Measurements from ENCODE around the gene L3MBTL3.
"Not testable (repeated sequence)": the region's sequence is repeated elsewhere in the genome, so short reads cannot be mapped to it uniquely, and the experiment has no call there.

The L3MBTL3 gene

GRCh38 chr6:130093546-130093945 lies 75.2 kb downstream of the L3MBTL3 start:
- DNase-seq: no peak

GRCh38 chr6:130098317-130098716 lies 79.9 kb downstream of the L3MBTL3 start:
- no peak for DNase-seq

- no peak for DNase-seq
Observed at GRCh38 chr6:130099119-130099518, 80.7 kb downstream of the L3MBTL3 start.

- DNase-seq: no peak
Observed at GRCh38 chr6:130105996-130106704, 87.8 kb downstream of the L3MBTL3 start.

GRCh38 chr6:130107710-130108109 lies 89.3 kb downstream of the L3MBTL3 start:
- no peak for DNase-seq

GRCh38 chr6:130111031-130111430 lies 92.7 kb downstream of the L3MBTL3 start:
- no peak for DNase-seq

GRCh38 chr6:130113201-130113710 lies 94.9 kb downstream of the L3MBTL3 start:
- DNase-seq: no peak

GRCh38 chr6:130115036-130115435 lies 96.7 kb downstream of the L3MBTL3 start:
- no peak for DNase-seq

GRCh38 chr6:130116273-130116672 lies 97.9 kb downstream of the L3MBTL3 start:
- DNase-seq: no peak

- DNase-seq: not testable (repeated sequence)
Observed at GRCh38 chr6:130117187-130117701, 98.9 kb downstream of the L3MBTL3 start.

- no peak for DNase-seq
Observed at GRCh38 chr6:130118236-130118635, 99.9 kb downstream of the L3MBTL3 start.

GRCh38 chr6:130119211-130119610 lies 100.8 kb downstream of the L3MBTL3 start:
- DNase-seq: no peak

- DNase-seq: no peak
Observed at GRCh38 chr6:130120731-130121130, 102.3 kb downstream of the L3MBTL3 start.

GRCh38 chr6:130122243-130122642 lies 103.9 kb downstream of the L3MBTL3 start:
- no peak for DNase-seq

GRCh38 chr6:130127195-130127594 lies 108.8 kb downstream of the L3MBTL3 start:
- DNase-seq: no peak

GRCh38 chr6:130128326-130128725 lies 109.9 kb downstream of the L3MBTL3 start:
- no peak for DNase-seq

GRCh38 chr6:130129762-130130246 lies 111.4 kb downstream of the L3MBTL3 start:
- no peak for DNase-seq

GRCh38 chr6:130132286-130132701 lies 113.9 kb downstream of the L3MBTL3 start:
- peak; percentile 89 for DNase-seq

- peak; percentile 37 for DNase-seq
Observed at GRCh38 chr6:130134582-130134981, 116.2 kb downstream of the L3MBTL3 start.

- peak; percentile 31 for DNase-seq
Observed at GRCh38 chr6:130136798-130137197, 118.4 kb downstream of the L3MBTL3 start.

GRCh38 chr6:130138116-130138908 lies 119.9 kb downstream of the L3MBTL3 start:
- DNase-seq: peak; percentile 8

GRCh38 chr6:130138909-130139242 lies 120.5 kb downstream of the L3MBTL3 start:
- no peak for DNase-seq

GRCh38 chr6:130140084-130140483 lies 121.7 kb downstream of the L3MBTL3 start:
- no peak for DNase-seq

GRCh38 chr6:130143709-130144108 lies 125.3 kb downstream of the L3MBTL3 start:
- DNase-seq: no peak

All from CD4-positive, alpha-beta T cell treated with Interleukin-4 for 4 hours (primary cell).